GM19452 (cell line): Measurements from ENCODE around the gene TENM4.

Experiments
- ATAC-seq: cut with Tn5 transposase; IDR thresholded peaks from one replicate; pipeline ENCODE4 v1.9.1; 2021; ENCODE audit not compliant: unreplicated experiment

TENM4 gene

DNA sequence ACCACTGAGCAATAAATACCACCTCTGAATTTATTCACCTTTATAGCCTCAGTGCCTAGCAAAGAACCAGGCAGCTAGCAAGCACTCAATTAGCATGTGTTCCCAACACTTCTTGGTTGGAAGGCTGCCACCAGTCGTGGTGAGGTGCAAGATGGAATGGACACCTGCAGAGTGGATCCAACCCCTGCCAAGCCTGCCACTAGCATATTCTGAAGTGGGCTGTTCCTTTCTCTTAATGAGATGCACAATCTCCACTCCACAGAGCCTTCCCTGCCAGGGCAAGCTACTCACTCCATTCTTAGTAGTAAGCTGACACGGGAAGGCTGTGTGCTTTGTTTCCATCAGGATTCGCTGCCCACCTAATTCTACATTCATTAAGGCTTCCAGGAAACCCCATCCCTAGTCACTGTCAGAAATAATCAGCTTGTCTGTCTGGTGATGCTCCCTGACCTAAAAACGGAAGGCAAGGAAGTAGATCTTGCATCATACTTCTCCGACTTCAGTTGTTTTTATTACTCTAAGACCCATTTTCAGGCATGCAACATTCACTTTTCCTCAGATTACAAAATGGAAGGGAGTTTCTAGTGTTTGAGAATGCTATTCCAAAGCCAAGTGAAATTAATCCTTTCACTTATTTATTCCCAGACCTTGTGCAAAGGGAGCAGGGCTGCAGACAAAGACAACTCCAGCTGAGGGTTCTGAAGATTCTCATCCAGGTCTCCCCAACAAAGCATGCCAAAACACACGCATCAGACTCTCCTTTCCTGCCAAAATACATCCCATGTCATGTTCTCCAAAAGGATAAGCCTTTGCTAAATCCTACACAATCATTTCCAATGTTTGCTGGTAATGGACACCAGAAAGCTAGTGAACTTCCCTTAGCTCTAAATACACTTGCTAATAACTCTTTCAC lies 128.0 kb downstream of the TENM4 start:
- ATAC-seq, result no peak

- ATAC-seq, result no peak
Measured at GRCh38 chr11:79311461-79311860, 129.4 kb downstream of the TENM4 start.

DNA sequence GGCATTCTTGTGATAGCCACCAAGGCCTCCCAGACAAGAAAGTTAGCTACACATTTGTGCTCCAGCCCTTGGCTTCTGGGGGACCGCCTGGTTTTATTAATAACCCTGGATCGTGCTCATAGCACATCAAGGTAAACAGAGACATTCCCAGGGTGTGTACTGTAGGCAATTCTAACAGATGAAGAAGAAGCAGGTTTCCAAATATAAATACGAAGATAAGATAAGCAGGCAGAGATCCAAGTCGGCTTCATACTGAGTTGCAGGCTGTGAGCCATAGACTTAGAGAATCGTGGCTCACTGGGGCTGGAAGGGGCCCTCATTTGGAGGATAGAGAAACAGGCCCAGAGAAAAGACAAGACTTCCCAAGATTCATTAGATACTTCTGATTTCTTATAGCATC lies 131.4 kb downstream of the TENM4 start:
- no peak for ATAC-seq

- ATAC-seq, result no peak
Measured at GRCh38 chr11:79308429-79308828, 132.4 kb downstream of the TENM4 start.

GRCh38 chr11:79304599-79305212 lies 136.1 kb downstream of the TENM4 start:
- no peak for ATAC-seq

DNA sequence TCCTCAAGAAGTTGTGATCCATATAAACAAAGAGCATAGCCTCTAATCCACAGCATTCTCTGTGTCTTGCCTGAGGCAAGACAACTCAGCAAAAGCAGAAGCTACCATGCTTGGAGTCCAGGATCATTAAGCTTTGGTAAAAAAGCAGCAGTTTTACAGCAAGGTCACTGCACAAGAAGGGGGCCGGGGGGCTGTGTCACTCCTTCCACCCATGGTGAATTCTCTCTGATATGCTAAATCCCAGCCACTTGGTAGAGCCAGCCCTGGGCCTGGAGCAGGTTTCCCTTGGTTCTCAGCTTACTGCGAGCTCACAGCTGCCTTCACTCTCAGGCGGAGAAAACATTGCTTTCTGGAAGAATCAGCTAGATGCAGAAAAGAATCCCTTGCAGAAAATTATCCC lies 144.7 kb downstream of the TENM4 start:
- no peak for ATAC-seq

- ATAC-seq, result no peak
Measured at GRCh38 chr11:79294845-79295731, 145.7 kb downstream of the TENM4 start.

- no peak for ATAC-seq
Measured at GRCh38 chr11:79291948-79292347, 148.9 kb downstream of the TENM4 start.

DNA sequence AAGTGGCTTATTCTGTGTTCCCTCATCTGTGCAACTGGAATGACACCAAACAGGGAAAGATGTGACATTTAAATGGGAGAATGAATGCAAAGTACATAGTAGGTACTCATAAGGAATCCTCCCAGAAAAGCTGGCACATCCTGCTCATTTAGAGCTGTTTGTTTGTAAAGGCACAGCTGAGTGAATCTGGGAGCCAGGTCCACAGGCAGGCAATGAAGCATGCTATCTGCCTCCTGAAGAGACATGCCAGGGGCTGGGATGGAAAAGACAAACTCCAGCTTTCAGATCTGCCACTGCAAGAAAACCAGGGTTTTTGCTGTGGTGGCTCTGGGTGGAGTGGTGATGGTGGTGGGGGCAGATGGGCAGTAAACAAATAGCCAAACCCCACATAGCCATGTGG lies 150.1 kb downstream of the TENM4 start:
- no peak for ATAC-seq

GRCh38 chr11:79287952-79288351 lies 152.9 kb downstream of the TENM4 start:
- ATAC-seq, result no peak

GRCh38 chr11:79285756-79286155 lies 155.1 kb downstream of the TENM4 start:
- no peak for ATAC-seq

DNA sequence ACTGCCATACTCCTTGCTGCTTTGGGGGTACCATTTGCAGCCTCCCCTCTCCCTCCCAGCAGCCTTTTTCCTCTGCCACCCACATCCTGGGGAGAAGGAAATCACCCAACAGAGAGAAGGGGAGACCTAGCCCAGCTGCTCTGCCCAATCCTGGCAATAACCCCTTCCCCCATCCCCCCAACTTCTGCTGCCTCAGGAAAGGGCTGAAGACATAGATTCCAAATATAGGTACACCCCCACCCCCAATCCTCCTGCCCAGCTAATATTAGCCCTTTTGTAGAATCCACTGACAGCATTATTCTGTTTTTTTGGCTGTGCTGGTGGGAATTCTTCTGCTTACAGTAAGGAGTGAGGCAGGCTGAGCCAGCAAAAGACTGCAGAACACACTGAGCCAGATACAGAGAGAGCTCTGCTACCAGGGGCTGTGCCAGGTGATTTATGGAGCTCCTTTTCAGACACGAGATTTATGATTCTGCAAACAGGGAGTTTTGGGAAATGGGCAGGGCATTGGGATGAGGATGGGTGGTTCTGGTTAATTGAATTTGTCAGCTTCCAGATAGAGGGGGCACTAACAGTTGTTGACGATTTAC lies 164.0 kb downstream of the TENM4 start:
- ATAC-seq, result no peak

GRCh38 chr11:79274636-79275331 lies 166.0 kb downstream of the TENM4 start:
- ATAC-seq, result no peak

- ATAC-seq, result no peak
Measured at GRCh38 chr11:79273781-79274180, 167.0 kb downstream of the TENM4 start.

DNA sequence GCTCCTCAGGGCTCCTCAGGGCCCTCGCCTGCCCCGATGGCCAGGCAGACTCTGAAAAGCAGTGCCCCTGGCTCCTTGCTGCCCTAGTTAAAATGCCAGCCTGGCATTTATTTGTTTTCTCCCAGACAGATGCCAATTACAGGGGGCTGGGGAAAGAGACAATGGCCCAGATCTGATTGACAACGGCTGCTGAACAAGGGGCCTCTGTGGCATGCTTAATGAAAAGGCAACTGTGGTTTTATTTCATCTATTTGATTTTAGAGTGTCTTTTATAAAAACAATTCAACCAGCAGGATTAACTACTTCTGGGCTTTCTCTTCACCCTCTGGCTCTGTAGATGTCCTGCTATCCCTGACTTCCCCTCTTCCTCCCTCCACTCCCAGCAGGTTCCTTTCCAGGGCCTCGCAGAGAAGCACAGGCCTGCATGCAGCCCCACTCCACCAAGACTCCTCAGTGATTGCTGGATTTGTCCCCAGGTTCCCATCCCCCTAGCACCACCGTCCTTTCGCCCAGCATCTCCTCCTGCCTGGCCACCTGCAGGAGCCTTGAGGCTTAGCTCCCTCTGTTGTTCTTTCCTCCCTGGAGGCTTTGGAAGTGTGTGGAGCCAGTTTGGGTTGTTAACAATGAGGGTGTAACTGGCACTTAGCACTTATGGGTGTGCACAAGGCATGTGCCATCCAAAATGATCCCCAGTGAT lies 171.1 kb downstream of the TENM4 start:
- ATAC-seq, result no peak

DNA sequence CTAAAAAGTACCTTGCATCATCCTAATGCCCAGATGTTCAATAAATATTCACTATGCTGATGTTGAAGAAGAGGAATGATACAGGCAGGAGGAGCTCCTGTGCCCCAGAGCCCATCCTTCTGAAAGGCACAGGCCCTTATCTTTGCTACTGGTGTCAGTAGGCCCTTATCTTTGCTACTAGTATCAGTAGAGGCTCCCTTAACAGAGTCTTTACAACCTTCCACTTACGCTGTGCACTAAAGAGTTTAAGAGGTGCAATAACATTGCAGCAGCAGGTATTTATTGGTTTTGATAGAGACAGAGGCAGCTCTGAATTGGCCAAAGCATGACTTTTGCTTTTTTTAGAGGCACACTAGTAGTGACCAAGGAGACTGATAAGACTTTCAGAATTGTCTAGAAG lies 174.4 kb downstream of the TENM4 start:
- no peak for ATAC-seq

DNA sequence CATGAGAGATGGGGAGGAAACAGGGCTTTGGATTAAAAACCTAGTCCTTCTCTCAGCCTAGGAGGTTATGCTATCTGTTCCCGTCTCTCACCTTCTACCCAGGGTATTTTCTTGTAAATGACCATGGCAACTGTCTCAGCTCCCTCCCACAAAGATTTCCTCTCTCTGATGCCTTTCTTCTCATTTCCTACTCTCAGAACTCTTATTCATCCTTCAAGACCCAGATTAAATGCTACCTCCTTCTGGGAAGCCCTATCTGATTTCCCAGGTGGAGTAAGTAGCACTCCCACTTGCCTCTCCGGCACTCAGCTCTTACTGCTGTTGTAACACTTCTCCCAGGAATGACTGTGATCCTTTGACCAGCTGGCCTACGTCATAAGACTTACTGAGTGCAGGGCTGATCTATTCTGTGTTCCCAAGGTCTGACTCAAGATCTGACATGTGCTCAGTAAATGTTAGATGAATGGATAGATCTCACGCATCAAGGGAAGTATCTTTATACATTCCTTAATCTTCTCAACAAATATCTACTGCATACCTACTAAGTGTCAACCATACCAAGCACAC lies 175.0 kb downstream of the TENM4 start:
- ATAC-seq, result no peak

DNA sequence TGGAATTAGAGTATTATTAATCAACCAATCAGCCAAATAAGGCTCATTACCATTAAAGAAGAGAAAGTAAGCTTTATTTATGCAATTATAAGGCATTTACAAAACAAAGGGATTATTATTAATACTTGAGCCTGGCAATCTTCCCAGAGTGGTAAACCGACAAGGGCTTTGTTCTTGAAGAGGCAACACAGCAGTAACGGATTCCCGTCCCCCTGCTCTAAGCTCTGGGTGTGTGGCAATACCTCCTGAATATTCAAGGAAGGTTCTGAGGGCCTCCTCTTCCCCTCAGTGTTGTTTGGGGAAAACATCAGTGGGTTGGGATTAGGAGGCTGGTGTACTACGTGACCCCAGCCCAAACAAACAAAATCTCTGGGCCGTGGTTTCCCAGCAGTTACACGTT lies 176.5 kb downstream of the TENM4 start:
- ATAC-seq, result no peak

GRCh38 chr11:79263001-79263400 lies 177.8 kb downstream of the TENM4 start:
- no peak for ATAC-seq

- no peak for ATAC-seq
Measured at GRCh38 chr11:79262221-79262620, 178.6 kb downstream of the TENM4 start.
